ENCODE results near the gene PANX2.
A peak's percentile ranks its signal among the peaks of the same experiment; 100 is the strongest.

PANX2 gene

DNA sequence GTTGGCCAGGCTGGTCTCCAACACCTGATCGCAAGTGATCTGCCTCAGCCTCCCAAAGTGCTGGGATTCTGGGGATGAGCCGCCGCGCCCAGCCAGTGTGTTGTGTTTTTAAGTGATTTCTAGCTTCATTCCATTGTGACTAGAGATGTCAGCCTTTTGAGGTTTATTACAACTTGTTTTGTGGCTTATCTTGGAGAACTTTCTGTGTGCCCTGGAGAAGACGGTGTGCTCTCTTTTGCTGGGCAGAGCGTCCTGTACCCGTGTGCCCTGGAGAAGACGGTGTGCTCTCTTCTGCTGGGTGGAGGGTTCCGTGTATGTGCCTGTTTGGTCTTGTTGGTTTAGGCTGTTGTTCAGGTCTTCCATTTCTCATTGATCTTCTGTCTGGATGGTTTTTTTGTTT lies 42.7 kb downstream of the PANX2 start:
- no peak for TF ChIP-seq Cebpa-rat (IDR thresholded peaks at IDR 0.05)
- Histone ChIP-seq H3K27me3 (no peaks in the 10 kb centered on the region), H3K4me3 (no peak overlapping the region), H3K27ac (no peak overlapping the region), H3K4me2 (no peak overlapping the region), H3K4me1 (peaks cover 49% of the 10 kb centered on the region), H3K9me3 (no peaks in the 10 kb centered on the region), H3K36me3 (peaks cover 90% of the 10 kb centered on the region), H3K9ac (no peak overlapping the region), H4K20me1 (peaks cover 99% of the 10 kb centered on the region)

- H3K4me3 ChIP-seq, result no peak overlapping the region
- H3K27ac ChIP-seq, result no peak overlapping the region
- H3K4me2 ChIP-seq, result no peak overlapping the region
- no peak for TF ChIP-seq Cebpa-rat (IDR thresholded peaks at IDR 0.05)
- H3K4me1 ChIP-seq, result peaks cover 49% of the 10 kb centered on the region
- no peaks in the 10 kb centered on the region for H3K27me3 ChIP-seq
- no peaks in the 10 kb centered on the region for H3K9me3 ChIP-seq
- peaks cover 94% of the 10 kb centered on the region for H3K36me3 ChIP-seq
- no peak overlapping the region for H3K9ac ChIP-seq
- peaks cover 99% of the 10 kb centered on the region for H4K20me1 ChIP-seq
Measured at GRCh38 chr22:50215297-50216054, 44.9 kb downstream of the PANX2 start.

- no peak overlapping the region for H3K27ac ChIP-seq
- no peaks in the 10 kb centered on the region for H3K27me3 ChIP-seq
- no peak for TF ChIP-seq Cebpa-rat (IDR thresholded peaks at IDR 0.05)
- H3K4me2 ChIP-seq, result peak overlapping the region; percentile 80; the same call in 1 of the 2 replicates
- peaks cover 94% of the 10 kb centered on the region for H3K36me3 ChIP-seq
- peaks cover 99% of the 10 kb centered on the region for H4K20me1 ChIP-seq
- H3K4me3 ChIP-seq, result no peak overlapping the region
- H3K9ac ChIP-seq, result no peak overlapping the region
- H3K4me1 ChIP-seq, result peaks cover 55% of the 10 kb centered on the region
- no peaks in the 10 kb centered on the region for H3K9me3 ChIP-seq
Measured at GRCh38 chr22:50216055-50216683, 45.6 kb downstream of the PANX2 start.

- Histone ChIP-seq H3K4me1 (peaks cover 62% of the 10 kb centered on the region), H3K4me2 (peak overlapping the region; percentile 80), H3K9ac (peak overlapping the region; percentile 24; the same call in 1 of the 2 replicates), H4K20me1 (peaks cover 99% of the 10 kb centered on the region), H3K9me3 (no peaks in the 10 kb centered on the region), H3K27ac (no peak overlapping the region), H3K4me3 (no peak overlapping the region), H3K36me3 (peaks cover 94% of the 10 kb centered on the region), H3K27me3 (no peaks in the 10 kb centered on the region)
- TF ChIP-seq Cebpa-rat (IDR thresholded peaks at IDR 0.05), result no peak
Measured at GRCh38 chr22:50216684-50217520, 46.4 kb downstream of the PANX2 start.

DNA sequence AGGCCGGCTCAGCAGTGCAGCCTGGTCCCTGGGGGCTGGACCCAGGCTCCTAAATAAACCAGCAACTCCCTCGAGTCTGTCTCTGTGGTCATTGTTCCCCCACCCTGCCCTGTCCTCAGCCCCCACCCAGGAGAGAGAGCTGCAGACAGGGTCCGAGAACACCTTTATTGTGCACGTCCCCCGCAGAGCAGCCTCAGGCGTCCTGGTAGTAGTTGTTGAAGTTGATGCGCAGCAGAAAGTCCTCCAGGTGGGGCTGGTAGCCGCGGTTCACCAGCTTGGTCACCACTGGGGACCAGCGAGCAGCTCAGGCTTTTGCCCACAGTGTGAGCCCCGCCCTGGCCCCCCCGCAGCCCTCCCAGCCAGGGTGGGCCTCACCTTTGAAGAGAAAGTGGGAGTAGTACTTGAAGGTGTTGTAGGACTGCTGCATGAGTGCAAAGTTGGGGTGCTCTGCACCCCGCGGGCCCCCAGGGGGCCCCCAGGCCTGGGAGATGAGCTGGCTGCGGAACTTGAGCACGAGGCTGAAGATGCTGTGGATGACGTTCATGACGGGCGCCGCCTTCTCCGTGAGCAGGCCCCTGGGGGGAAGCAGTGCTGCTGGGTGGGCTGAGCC lies 47.1 kb downstream of the PANX2 start:
- H3K4me2 ChIP-seq, result peak overlapping the region; percentile 80
- no peak overlapping the region for H3K27ac ChIP-seq
- H3K36me3 ChIP-seq, result peaks cover 94% of the 10 kb centered on the region
- no peaks in the 10 kb centered on the region for H3K9me3 ChIP-seq
- H3K4me3 ChIP-seq, result no peak overlapping the region
- no peaks in the 10 kb centered on the region for H3K27me3 ChIP-seq
- H3K9ac ChIP-seq, result peak overlapping the region; percentile 24; the same call in 1 of the 2 replicates
- no peak for TF ChIP-seq Cebpa-rat (IDR thresholded peaks at IDR 0.05)
- peaks cover 99% of the 10 kb centered on the region for H4K20me1 ChIP-seq
- peaks cover 70% of the 10 kb centered on the region for H3K4me1 ChIP-seq

DNA sequence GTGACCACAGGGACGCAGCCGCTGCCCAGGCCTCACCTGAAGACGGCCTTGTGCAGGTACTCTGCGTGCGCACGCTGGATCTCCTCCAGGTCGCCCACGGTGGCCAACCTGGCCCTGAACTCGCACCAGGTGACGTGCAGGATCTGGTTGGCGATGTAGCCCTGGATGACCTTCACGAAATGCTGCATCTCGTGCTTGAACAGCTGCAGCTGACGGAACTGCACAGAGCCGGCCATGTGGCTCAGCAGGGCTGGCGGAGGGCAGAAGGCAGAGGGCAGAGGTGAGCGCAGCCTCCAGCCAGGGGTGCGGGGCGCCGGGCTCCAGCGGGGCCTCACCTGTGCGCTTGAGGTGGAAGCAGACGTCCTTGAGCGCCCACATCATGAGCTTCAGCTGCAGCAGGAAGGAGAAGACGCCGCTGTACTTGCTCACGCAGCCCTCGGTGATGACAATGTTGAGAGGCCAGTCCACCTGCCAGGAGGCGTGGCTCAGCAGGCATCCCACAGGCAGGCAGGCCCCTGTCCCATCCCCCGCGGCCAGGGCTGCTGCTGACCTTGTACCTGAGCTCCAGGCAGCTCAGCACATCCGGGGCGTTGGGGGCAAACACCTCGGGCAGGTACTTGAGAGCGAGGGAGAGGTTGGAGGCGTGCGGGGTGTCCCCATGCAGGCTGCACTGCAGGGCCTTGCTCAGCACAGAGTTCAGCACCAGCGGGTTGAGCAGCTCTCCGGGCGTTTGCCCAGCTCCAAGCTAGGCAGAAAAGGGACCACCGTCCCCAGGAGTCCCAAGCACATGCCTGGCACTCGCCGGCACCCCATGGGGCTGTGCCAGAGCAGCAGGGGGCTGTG lies 47.8 kb downstream of the PANX2 start:
- H3K27ac ChIP-seq, result no peak overlapping the region
- H3K36me3 ChIP-seq, result peaks cover 94% of the 10 kb centered on the region
- peak overlapping the region; percentile 80 for H3K4me2 ChIP-seq
- no peaks in the 10 kb centered on the region for H3K9me3 ChIP-seq
- no peak for TF ChIP-seq Cebpa-rat (IDR thresholded peaks at IDR 0.05)
- peaks cover 71% of the 10 kb centered on the region for H3K4me1 ChIP-seq
- no peak overlapping the region for H3K4me3 ChIP-seq
- H3K27me3 ChIP-seq, result no peaks in the 10 kb centered on the region
- peaks cover 99% of the 10 kb centered on the region for H4K20me1 ChIP-seq
- H3K9ac ChIP-seq, result no peak overlapping the region

DNA sequence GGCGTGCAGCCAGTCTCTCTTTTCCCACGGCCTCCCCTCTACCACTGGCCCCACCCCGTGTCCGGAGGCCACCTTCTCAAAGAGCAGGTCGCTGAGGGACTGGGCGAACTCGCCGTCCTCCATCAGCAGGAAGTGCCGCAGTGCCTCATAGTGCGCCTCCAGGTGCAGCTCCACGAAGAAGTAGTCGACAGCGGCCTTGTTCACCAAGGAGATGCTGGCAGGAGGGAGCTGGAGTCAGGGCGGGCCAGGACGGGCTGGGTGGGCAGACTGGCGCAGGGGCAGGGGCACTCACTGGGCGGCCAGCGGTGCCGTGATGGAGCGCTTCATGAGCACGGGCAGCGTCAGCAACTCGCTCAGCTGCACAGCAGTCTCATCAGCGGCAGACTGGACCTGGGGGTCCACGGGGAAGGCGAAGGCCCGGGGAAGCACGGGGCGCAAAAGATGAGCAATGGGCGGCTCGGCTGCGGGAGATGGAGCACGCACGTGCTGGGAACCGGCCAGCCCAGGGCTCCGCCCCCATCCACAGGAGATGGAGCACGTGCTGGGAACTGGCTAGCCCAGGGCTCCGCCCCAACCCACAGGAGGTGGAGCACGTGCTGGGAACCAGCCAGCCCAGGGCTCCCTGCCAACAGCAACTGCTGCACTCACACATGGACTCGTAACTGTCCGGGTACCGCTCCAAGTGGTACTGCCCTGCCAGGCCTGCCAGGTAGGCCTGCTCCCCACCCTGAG lies 48.6 kb downstream of the PANX2 start:
- TF ChIP-seq Cebpa-rat (IDR thresholded peaks at IDR 0.05), result no peak
- Histone ChIP-seq H3K4me1 (peaks cover 75% of the 10 kb centered on the region), H3K4me2 (peak overlapping the region; percentile 80), H3K27ac (peak overlapping the region; percentile 35; the same call in 1 of the 2 replicates), H3K9me3 (no peaks in the 10 kb centered on the region), H3K9ac (0 out of 2 replicates have a peak overlapping the region, but pooled peaks have one; percentile 12), H3K36me3 (peaks cover 93% of the 10 kb centered on the region), H3K4me3 (no peak overlapping the region), H3K27me3 (no peaks in the 10 kb centered on the region), H4K20me1 (peaks cover 94% of the 10 kb centered on the region)

Measured in BLaER1 (cell line).